GM23338 (cell line): ENCODE results near the gene RSL1D1. TPM values are rescaled to one million over a fixed set of nuclear protein-coding genes. Genes with fewer than 3 reads are reported as not detected.

Experiments used
- ATAC-seq: fragments of 200-7000 bp; cut with Tn5 transposase; 3 replicates; pipeline ENCODE4 v1.9.1; 2020
- DNase-seq: peaks from one replicate; pipeline ENCODE4 v3.0.0-alpha.2; 2015; ENCODE audit warnings: low spot score
- H2AFZ ChIP-seq: fragments of 200-600 bp; sonication (generic); 2 replicates; pipeline ENCODE4 v1.8.0; 2016; ENCODE audit warnings: antibody characterized with exemption, mild to moderate bottlenecking, moderate library complexity
- H3F3A ChIP-seq: fragments of 200-600 bp; sonication (generic); replicated peaks from 2 replicates; pipeline ENCODE4 v1.8.0; 2017; ENCODE audit warnings: antibody characterized with exemption, mixed run types, low read depth
- H3K27ac ChIP-seq: fragments of 200-600 bp; sonication (generic); 2 replicates; pipeline ENCODE4 v1.6.1; 2016; ENCODE audit warnings: low read depth
- H3K27me3 ChIP-seq: fragments of 200-600 bp; sonication (generic); 2 replicates; pipeline ENCODE4 v1.8.0; 2016; ENCODE audit warnings: mild to moderate bottlenecking, mixed run types, moderate library complexity; ENCODE audit not compliant: insufficient read depth
- H3K36me3 ChIP-seq: fragments of 200-600 bp; sonication (generic); 2 replicates; pipeline ENCODE4 v1.8.0; 2016; ENCODE audit warnings: mild to moderate bottlenecking; ENCODE audit not compliant: insufficient read depth
- H3K4me1 ChIP-seq: fragments of 200-600 bp; sonication (generic); 2 replicates; pipeline ENCODE4 v1.8.0; 2016; ENCODE audit warnings: mild to moderate bottlenecking, moderate library complexity; ENCODE audit not compliant: insufficient read depth
- H3K4me2 ChIP-seq: fragments of 200-600 bp; sonication (generic); 2 replicates; pipeline ENCODE4 v1.7.1; 2017; ENCODE audit warnings: mixed run types
- H3K4me3 ChIP-seq: fragments of 200-600 bp; sonication (generic); 2 replicates; pipeline ENCODE4 v1.6.1; 2016; ENCODE audit warnings: mixed run types
- H3K79me2 ChIP-seq: fragments of 200-600 bp; sonication (generic); replicated peaks from 2 replicates; pipeline ENCODE4 v1.8.0; 2017; ENCODE audit warnings: mild to moderate bottlenecking; ENCODE audit not compliant: insufficient read depth
- H3K9me2 ChIP-seq: fragments of 200-600 bp; sonication (generic); 2 replicates; pipeline ENCODE4 v1.8.0; 2017; ENCODE audit not compliant: insufficient read depth
- H4K20me1 ChIP-seq: fragments of 200-600 bp; sonication (generic); replicated peaks from 2 replicates; pipeline ENCODE4 v1.8.0; 2017; ENCODE audit warnings: mild to moderate bottlenecking; ENCODE audit not compliant: insufficient read depth
- H3K27ac Mint-ChIP-seq: 2 replicates; pipeline ENCODE4 v1.8.0; 2020; ENCODE audit warnings: inconsistent platforms, mild to moderate bottlenecking, moderate library complexity, mixed read lengths
- H3K27me3 Mint-ChIP-seq: 3 replicates; pipeline ENCODE4 v1.8.0; 2022; ENCODE audit warnings: low read depth, mild to moderate bottlenecking, moderate library complexity, mixed read lengths, inconsistent platforms; ENCODE audit not compliant: insufficient read depth, poor library complexity
- H3K36me3 Mint-ChIP-seq: 3 replicates; pipeline ENCODE4 v1.8.0; 2021; ENCODE audit warnings: low read depth, mild to moderate bottlenecking, inconsistent platforms, moderate library complexity, mixed read lengths
- H3K4me1 Mint-ChIP-seq: 3 replicates; pipeline ENCODE4 v1.8.0; 2020; ENCODE audit warnings: mild to moderate bottlenecking, inconsistent platforms, mixed read lengths
- H3K4me3 Mint-ChIP-seq: 3 replicates; pipeline ENCODE4 v1.8.0; 2021; ENCODE audit warnings: moderate library complexity, mild to moderate bottlenecking, inconsistent platforms, mixed read lengths
- H3K9me3 Mint-ChIP-seq: 3 replicates; pipeline ENCODE4 v1.8.0; 2020; ENCODE audit warnings: moderate library complexity, mild to moderate bottlenecking, inconsistent platforms, mixed read lengths
- CREB1 ChIP-seq: fragments of 250-450 bp; sonication (Bioruptor Pico); IDR thresholded peaks from 2 replicates; pipeline ENCODE4 v1.5.0; 2020; ENCODE audit warnings: low read depth, mild to moderate bottlenecking, moderate library complexity
- EZH2 ChIP-seq: fragments of 200-600 bp; sonication (generic); IDR thresholded peaks from one replicate; pipeline ENCODE4 v1.8.0; 2017; ENCODE audit warnings: antibody characterized with exemption, mild to moderate bottlenecking, low read depth; ENCODE audit not compliant: unreplicated experiment
- EZH2phosphoT487 ChIP-seq: fragments of 200-600 bp; sonication (generic); IDR thresholded peaks from one replicate; pipeline ENCODE4 v1.8.1; 2018; ENCODE audit warnings: antibody characterized with exemption; ENCODE audit not compliant: unreplicated experiment
- JUNB ChIP-seq: IDR thresholded peaks from one replicate; pipeline ENCODE4 v1.6.1; 2016; ENCODE audit warnings: antibody characterized with exemption; ENCODE audit not compliant: unreplicated experiment
- NANOG ChIP-seq: IDR thresholded peaks from 2 replicates; pipeline ENCODE4 v1.6.1; 2016; ENCODE audit warnings: antibody characterized with exemption, borderline replicate concordance
- POLR2AphosphoS5 ChIP-seq: IDR thresholded peaks from 2 replicates; pipeline ENCODE4 v1.6.1; 2016; ENCODE audit warnings: antibody characterized with exemption, low read depth
- ZNF114 ChIP-seq: fragments of 250-450 bp; sonication (Bioruptor Pico); IDR thresholded peaks from 2 replicates; pipeline ENCODE4 v1.5.0; 2020; ENCODE audit warnings: mild to moderate bottlenecking, moderate library complexity
- ZNF331 ChIP-seq: fragments of 250-450 bp; sonication (Bioruptor Pico); IDR thresholded peaks from 2 replicates; pipeline ENCODE4 v1.5.0; 2020; ENCODE audit warnings: low read depth, mild to moderate bottlenecking, moderate library complexity
- polyA plus RNA-seq: library from polyadenylated mRNA; unstranded; fragments of >200 nt; fragmentation: Nextera tagmentation; extraction: Ambion mirVana; gene quantifications from 2 replicates; pipeline ENCODE4 v1.2.1, GENCODE V29; 2016
- total RNA-seq: library from RNA; depleted of rRNA; stranded (reverse); fragments of >200 nt; shearing (Covaris generic); gene quantifications from 2 replicates; pipeline ENCODE4 v1.2.3, GENCODE V29; 2014
- TF ChIP-seq, protein P1 (sequence below): fragments of 250-450 bp; sonication (Bioruptor Pico); IDR thresholded peaks from 2 replicates; pipeline ENCODE4 v1.5.0; 2020; ENCODE audit warnings: mild to moderate bottlenecking, moderate library complexity
- TF ChIP-seq, protein P2 (sequence below), 2 experiments: fragments of 200-600 bp in 1 of 2; sonication (generic) in 1 of 2; conservative IDR thresholded peaks; 2 replicates each; pipeline versions ENCODE4 v1.5.1 to v1.6.1; 2016 to 2017; ENCODE audit warnings: antibody characterized with exemption in 2 of 2, low read depth in 2 of 2, mild to moderate bottlenecking in 2 of 2, moderate library complexity in 1 of 2
- TF ChIP-seq, protein P3 (sequence below): IDR thresholded peaks from one replicate; pipeline ENCODE4 v1.6.1; 2018; ENCODE audit warnings: antibody characterized with exemption; ENCODE audit not compliant: unreplicated experiment

The RSL1D1 gene
- total and polyA plus RNA-seq, 2 experiments from 2014 or later: 298 to 495 TPM

DNA sequence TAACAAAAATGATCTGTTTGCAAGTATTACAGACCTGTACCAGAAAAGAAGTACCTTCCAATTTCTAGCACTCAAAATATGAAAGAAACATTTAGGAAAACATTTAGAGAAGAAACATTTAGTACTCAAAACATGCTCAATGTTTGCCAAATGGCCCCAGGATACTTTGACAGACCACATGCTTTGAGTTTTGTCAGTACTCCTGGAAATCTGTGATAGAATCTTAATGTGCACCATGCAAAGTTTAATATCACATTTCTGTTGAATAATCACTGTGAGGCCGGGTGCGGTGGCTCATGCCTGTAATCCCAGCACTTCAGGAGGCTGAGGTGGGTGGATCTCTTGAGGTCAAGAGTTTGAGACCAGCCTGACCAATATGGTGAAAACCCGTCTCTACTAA, 45.8 kb downstream of the RSL1D1 start:
- H3K4me1 ChIP-seq: no peaks in the 10 kb centered on the region
- H3K27me3 ChIP-seq: no peaks in the 10 kb centered on the region
- H3K4me1 Mint-ChIP-seq: no peaks in the 10 kb centered on the region
- no peak overlapping the region for H3K4me3 ChIP-seq
- no peak overlapping the region for H3K27ac Mint-ChIP-seq
- H3K79me2 ChIP-seq: no peaks in the 10 kb centered on the region
- peaks cover 4% of the 10 kb centered on the region for H3K27me3 Mint-ChIP-seq
- no peaks in the 10 kb centered on the region for H3K9me2 ChIP-seq
- no peak overlapping the region for H3K27ac ChIP-seq
- H2AFZ ChIP-seq: no peak overlapping the region
- peaks cover 6% of the 10 kb centered on the region; the same call in 1 of the 3 replicates for H3K9me3 Mint-ChIP-seq
- no peak overlapping the region for H3K4me2 ChIP-seq
- H4K20me1 ChIP-seq: no peaks in the 10 kb centered on the region; the same call in 1 of the 2 replicates
- no peaks in the 10 kb centered on the region for H3F3A ChIP-seq
- TF ChIP-seq EZH2 (no peak), JUNB (no peak), POLR2AphosphoS5 (no peak), ZNF114 (no peak), NANOG (no peak), CREB1 (CRISPR knock-in tag) (no peak), ZNF331 (CRISPR knock-in tag) (no peak), EZH2phosphoT487 (no peak)
- TF ChIP-seq, protein P1, sequence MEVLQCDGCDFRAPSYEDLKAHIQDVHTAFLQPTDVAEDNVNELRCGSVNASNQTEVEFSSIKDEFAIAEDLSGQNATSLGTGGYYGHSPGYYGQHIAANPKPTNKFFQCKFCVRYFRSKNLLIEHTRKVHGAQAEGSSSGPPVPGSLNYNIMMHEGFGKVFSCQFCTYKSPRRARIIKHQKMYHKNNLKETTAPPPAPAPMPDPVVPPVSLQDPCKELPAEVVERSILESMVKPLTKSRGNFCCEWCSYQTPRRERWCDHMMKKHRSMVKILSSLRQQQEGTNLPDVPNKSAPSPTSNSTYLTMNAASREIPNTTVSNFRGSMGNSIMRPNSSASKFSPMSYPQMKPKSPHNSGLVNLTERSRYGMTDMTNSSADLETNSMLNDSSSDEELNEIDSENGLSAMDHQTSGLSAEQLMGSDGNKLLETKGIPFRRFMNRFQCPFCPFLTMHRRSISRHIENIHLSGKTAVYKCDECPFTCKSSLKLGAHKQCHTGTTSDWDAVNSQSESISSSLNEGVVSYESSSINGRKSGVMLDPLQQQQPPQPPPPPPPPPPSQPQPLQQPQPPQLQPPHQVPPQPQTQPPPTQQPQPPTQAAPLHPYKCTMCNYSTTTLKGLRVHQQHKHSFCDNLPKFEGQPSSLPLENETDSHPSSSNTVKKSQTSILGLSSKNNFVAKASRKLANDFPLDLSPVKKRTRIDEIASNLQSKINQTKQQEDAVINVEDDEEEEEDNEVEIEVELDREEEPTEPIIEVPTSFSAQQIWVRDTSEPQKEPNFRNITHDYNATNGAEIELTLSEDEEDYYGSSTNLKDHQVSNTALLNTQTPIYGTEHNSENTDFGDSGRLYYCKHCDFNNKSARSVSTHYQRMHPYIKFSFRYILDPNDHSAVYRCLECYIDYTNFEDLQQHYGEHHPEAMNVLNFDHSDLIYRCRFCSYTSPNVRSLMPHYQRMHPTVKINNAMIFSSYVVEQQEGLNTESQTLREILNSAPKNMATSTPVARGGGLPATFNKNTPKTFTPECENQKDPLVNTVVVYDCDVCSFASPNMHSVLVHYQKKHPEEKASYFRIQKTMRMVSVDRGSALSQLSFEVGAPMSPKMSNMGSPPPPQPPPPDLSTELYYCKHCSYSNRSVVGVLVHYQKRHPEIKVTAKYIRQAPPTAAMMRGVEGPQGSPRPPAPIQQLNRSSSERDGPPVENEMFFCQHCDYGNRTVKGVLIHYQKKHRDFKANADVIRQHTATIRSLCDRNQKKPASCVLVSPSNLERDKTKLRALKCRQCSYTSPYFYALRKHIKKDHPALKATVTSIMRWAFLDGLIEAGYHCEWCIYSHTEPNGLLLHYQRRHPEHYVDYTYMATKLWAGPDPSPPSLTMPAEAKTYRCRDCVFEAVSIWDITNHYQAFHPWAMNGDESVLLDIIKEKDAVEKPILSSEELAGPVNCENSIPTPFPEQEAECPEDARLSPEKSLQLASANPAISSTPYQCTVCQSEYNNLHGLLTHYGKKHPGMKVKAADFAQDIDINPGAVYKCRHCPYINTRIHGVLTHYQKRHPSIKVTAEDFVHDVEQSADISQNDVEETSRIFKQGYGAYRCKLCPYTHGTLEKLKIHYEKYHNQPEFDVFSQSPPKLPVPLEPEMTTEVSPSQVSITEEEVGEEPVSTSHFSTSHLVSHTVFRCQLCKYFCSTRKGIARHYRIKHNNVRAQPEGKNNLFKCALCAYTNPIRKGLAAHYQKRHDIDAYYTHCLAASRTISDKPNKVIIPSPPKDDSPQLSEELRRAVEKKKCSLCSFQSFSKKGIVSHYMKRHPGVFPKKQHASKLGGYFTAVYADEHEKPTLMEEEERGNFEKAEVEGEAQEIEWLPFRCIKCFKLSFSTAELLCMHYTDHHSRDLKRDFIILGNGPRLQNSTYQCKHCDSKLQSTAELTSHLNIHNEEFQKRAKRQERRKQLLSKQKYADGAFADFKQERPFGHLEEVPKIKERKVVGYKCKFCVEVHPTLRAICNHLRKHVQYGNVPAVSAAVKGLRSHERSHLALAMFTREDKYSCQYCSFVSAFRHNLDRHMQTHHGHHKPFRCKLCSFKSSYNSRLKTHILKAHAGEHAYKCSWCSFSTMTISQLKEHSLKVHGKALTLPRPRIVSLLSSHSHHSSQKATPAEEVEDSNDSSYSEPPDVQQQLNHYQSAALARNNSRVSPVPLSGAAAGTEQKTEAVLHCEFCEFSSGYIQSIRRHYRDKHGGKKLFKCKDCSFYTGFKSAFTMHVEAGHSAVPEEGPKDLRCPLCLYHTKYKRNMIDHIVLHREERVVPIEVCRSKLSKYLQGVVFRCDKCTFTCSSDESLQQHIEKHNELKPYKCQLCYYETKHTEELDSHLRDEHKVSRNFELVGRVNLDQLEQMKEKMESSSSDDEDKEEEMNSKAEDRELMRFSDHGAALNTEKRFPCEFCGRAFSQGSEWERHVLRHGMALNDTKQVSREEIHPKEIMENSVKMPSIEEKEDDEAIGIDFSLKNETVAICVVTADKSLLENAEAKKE (CRISPR knock-in tag): no peak
- TF ChIP-seq, protein P2, sequence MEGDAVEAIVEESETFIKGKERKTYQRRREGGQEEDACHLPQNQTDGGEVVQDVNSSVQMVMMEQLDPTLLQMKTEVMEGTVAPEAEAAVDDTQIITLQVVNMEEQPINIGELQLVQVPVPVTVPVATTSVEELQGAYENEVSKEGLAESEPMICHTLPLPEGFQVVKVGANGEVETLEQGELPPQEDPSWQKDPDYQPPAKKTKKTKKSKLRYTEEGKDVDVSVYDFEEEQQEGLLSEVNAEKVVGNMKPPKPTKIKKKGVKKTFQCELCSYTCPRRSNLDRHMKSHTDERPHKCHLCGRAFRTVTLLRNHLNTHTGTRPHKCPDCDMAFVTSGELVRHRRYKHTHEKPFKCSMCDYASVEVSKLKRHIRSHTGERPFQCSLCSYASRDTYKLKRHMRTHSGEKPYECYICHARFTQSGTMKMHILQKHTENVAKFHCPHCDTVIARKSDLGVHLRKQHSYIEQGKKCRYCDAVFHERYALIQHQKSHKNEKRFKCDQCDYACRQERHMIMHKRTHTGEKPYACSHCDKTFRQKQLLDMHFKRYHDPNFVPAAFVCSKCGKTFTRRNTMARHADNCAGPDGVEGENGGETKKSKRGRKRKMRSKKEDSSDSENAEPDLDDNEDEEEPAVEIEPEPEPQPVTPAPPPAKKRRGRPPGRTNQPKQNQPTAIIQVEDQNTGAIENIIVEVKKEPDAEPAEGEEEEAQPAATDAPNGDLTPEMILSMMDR (conservative IDR thresholded peaks at IDR 0.05; ENCODE audit: low read depth in 2 of 2): no peak
- TF ChIP-seq, protein P3, sequence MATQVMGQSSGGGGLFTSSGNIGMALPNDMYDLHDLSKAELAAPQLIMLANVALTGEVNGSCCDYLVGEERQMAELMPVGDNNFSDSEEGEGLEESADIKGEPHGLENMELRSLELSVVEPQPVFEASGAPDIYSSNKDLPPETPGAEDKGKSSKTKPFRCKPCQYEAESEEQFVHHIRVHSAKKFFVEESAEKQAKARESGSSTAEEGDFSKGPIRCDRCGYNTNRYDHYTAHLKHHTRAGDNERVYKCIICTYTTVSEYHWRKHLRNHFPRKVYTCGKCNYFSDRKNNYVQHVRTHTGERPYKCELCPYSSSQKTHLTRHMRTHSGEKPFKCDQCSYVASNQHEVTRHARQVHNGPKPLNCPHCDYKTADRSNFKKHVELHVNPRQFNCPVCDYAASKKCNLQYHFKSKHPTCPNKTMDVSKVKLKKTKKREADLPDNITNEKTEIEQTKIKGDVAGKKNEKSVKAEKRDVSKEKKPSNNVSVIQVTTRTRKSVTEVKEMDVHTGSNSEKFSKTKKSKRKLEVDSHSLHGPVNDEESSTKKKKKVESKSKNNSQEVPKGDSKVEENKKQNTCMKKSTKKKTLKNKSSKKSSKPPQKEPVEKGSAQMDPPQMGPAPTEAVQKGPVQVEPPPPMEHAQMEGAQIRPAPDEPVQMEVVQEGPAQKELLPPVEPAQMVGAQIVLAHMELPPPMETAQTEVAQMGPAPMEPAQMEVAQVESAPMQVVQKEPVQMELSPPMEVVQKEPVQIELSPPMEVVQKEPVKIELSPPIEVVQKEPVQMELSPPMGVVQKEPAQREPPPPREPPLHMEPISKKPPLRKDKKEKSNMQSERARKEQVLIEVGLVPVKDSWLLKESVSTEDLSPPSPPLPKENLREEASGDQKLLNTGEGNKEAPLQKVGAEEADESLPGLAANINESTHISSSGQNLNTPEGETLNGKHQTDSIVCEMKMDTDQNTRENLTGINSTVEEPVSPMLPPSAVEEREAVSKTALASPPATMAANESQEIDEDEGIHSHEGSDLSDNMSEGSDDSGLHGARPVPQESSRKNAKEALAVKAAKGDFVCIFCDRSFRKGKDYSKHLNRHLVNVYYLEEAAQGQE: no peak
- no peak for ATAC-seq
- no peaks in the 10 kb centered on the region for H3K36me3 ChIP-seq
- H3K36me3 Mint-ChIP-seq: no peaks in the 10 kb centered on the region
- no peak overlapping the region for H3K4me3 Mint-ChIP-seq
- no peak for DNase-seq
